ENCODE results near the gene DGCR2. TPM values are rescaled to one million over a fixed set of nuclear protein-coding genes. Genes with fewer than 3 reads are reported as not detected.

The DGCR2 gene
- total and polyA plus RNA-seq, 2 donors (not counting 1 experiment from before 2014, with no cell fraction given), result 34.3 to 39.5 TPM

- H2AFZ ChIP-seq (ENCODE audit: low read length), result no peak overlapping the region
- H3K9ac ChIP-seq (ENCODE audit: insufficient read depth, low read length), result no peak overlapping the region
- no peak overlapping the region for H3K4me3 ChIP-seq (replicated peaks in 1 of 4; ENCODE audit: control extremely low read depth in 1 of 4, insufficient read depth in 1 of 4, low read depth in 3 of 4, low read length in 4 of 4)
- H3K4me2 ChIP-seq (ENCODE audit: extremely low read depth, insufficient read depth, low read length), result no peak overlapping the region
- peaks cover 4% of the 10 kb centered on the region for H3K4me1 ChIP-seq (ENCODE audit: control insufficient read depth, extremely low read depth, insufficient read depth, low read length)
- no peaks in the 10 kb centered on the region for H3K79me2 ChIP-seq (ENCODE audit: control insufficient read depth, insufficient read depth, low read length)
- TF ChIP-seq EZH2 (IDR thresholded peaks at IDR 0.05; ENCODE audit: low read length, missing control alignments) (no peak), CTCF (conservative IDR thresholded peaks at IDR 0.05 in 1 of 2, IDR thresholded peaks at IDR 0.05 in 1 of 2; ENCODE audit: low read depth in 1 of 2, low read length in 2 of 2) (no peak)
- H4K20me1 ChIP-seq (ENCODE audit: control insufficient read depth, extremely low read depth, insufficient read depth, low read length), result no peaks in the 10 kb centered on the region
- no peaks in the 10 kb centered on the region for H3K9me3 ChIP-seq (ENCODE audit: control insufficient read depth, insufficient read depth, low read depth, low read length)
- no peak overlapping the region for H3K27ac ChIP-seq (ENCODE audit: insufficient read depth, low read length)
- H3K27me3 ChIP-seq (ENCODE audit: control insufficient read depth, insufficient read depth, low read length), result no peaks in the 10 kb centered on the region
- peaks cover 19% of the 10 kb centered on the region for H3K36me3 ChIP-seq (ENCODE audit: control insufficient read depth, insufficient read depth, low read length)
- DNase-seq (ENCODE audit: low read depth in 2 of 2), result no peak
Measured at GRCh38 chr22:19062943-19063308, 59.3 kb downstream of the DGCR2 start.

- Histone ChIP-seq H3K27me3 (ENCODE audit: control insufficient read depth, insufficient read depth, low read length) (no peaks in the 10 kb centered on the region), H4K20me1 (ENCODE audit: control insufficient read depth, extremely low read depth, insufficient read depth, low read length) (no peaks in the 10 kb centered on the region), H3K9ac (ENCODE audit: insufficient read depth, low read length) (no peak overlapping the region), H3K4me3 (replicated peaks in 1 of 4; ENCODE audit: control extremely low read depth in 1 of 4, insufficient read depth in 1 of 4, low read depth in 3 of 4, low read length in 4 of 4) (no peak overlapping the region), H3K4me1 (ENCODE audit: control insufficient read depth, extremely low read depth, insufficient read depth, low read length) (peaks cover 4% of the 10 kb centered on the region), H3K27ac (ENCODE audit: insufficient read depth, low read length) (no peak overlapping the region), H3K9me3 (ENCODE audit: control insufficient read depth, insufficient read depth, low read depth, low read length) (no peaks in the 10 kb centered on the region), H3K79me2 (ENCODE audit: control insufficient read depth, insufficient read depth, low read length) (no peaks in the 10 kb centered on the region), H3K36me3 (ENCODE audit: control insufficient read depth, insufficient read depth, low read length) (peaks cover 19% of the 10 kb centered on the region), H2AFZ (ENCODE audit: low read length) (no peak overlapping the region), H3K4me2 (ENCODE audit: extremely low read depth, insufficient read depth, low read length) (no peak overlapping the region)
- peak in 1 of 2 donors; percentile 10 for DNase-seq (ENCODE audit: low read depth in 2 of 2)
- TF ChIP-seq EZH2 (IDR thresholded peaks at IDR 0.05; ENCODE audit: low read length, missing control alignments), result no peak
Measured at GRCh38 chr22:19062139-19062942, 59.9 kb downstream of the DGCR2 start.

- Histone ChIP-seq H4K20me1 (ENCODE audit: control insufficient read depth, extremely low read depth, insufficient read depth, low read length) (no peaks in the 10 kb centered on the region), H3K9ac (ENCODE audit: insufficient read depth, low read length) (no peak overlapping the region), H3K4me2 (ENCODE audit: extremely low read depth, insufficient read depth, low read length) (no peak overlapping the region), H3K9me3 (ENCODE audit: control insufficient read depth, insufficient read depth, low read depth, low read length) (no peaks in the 10 kb centered on the region), H3K36me3 (ENCODE audit: control insufficient read depth, insufficient read depth, low read length) (peaks cover 21% of the 10 kb centered on the region), H2AFZ (ENCODE audit: low read length) (no peak overlapping the region), H3K27me3 (ENCODE audit: control insufficient read depth, insufficient read depth, low read length) (no peaks in the 10 kb centered on the region), H3K4me1 (ENCODE audit: control insufficient read depth, extremely low read depth, insufficient read depth, low read length) (no peaks in the 10 kb centered on the region), H3K4me3 (replicated peaks in 1 of 4; ENCODE audit: control extremely low read depth in 1 of 4, insufficient read depth in 1 of 4, low read depth in 3 of 4, low read length in 4 of 4) (no peak overlapping the region), H3K79me2 (ENCODE audit: control insufficient read depth, insufficient read depth, low read length) (no peaks in the 10 kb centered on the region), H3K27ac (ENCODE audit: insufficient read depth, low read length) (no peak overlapping the region)
- no peak for DNase-seq (ENCODE audit: low read depth in 2 of 2)
- TF ChIP-seq CTCF (conservative IDR thresholded peaks at IDR 0.05 in 1 of 2, IDR thresholded peaks at IDR 0.05 in 1 of 2; ENCODE audit: low read depth in 1 of 2, low read length in 2 of 2), result no peak
- no peak for TF ChIP-seq EZH2 (IDR thresholded peaks at IDR 0.05; ENCODE audit: low read length, missing control alignments)
Measured at GRCh38 chr22:19061471-19062138, 60.6 kb downstream of the DGCR2 start.
